ENCODE measurements around the gene ELL2. TPM values are rescaled to one million over a fixed set of nuclear protein-coding genes. Genes with fewer than 3 reads are reported as not detected.

ELL2 gene
- total and polyA plus RNA-seq, 9 of the 15 experiments (the other 6 are each of a cell fraction or from before 2014, with no cell fraction given), result 4.3 to 18.3 (median 14.5) TPM

DNA sequence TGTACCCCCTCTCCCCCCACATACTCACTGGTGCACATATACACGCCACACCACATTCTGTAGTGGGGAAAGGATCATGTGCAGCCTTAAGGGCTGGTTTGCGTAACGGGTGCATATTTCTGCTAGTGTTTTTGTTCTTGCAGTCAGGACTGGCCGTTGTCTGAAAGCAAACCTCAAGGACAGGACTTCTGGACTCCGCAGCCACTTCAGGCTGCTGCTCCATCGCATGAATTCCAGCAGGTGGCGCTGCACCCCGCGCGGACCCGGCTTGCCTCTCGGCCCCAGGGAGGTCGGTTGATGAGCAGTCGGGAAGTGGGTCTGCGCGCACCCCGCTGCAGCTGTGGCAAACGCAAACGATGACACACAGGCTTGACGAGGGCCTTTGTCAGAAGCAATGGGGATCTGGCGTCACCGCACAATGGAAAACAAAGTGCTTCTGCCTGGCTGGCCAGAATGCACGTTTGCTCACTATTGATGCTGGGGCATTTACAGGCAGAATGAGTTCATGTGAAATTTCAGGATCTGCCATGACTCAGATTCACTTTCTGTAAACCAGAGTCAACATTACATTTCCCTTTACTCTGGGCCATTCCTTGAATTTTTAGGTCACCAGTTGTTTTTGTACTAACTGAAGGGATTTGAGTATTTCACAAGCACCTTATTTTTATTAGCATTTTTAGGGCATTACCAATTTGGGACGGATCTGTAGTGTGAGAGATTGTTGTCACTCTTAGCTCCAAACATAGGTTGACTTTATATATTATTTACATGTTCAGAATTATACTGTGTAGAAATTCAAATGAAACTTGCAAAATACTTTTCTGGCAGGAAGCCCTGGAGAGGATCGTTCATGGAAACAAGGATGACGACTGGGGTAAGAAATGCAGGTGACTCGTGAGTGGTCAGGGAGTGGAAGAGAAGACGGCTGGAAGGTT lies 102.7 kb downstream of the ELL2 start (continued):
- TF ChIP-seq ETS2 (tag; IDR thresholded peaks at IDR 0.05; ENCODE audit: borderline replicate concordance, poor library complexity, severe bottlenecking), result no peak
- TF ChIP-seq U2AF2 (optimal IDR thresholded peaks at IDR 0.05; ENCODE audit: low read depth, low read length), result no peak
- TF ChIP-seq, protein P1, sequence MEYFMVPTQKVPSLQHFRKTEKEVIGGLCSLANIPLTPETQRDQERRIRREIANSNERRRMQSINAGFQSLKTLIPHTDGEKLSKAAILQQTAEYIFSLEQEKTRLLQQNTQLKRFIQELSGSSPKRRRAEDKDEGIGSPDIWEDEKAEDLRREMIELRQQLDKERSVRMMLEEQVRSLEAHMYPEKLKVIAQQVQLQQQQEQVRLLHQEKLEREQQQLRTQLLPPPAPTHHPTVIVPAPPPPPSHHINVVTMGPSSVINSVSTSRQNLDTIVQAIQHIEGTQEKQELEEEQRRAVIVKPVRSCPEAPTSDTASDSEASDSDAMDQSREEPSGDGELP (CRISPR knock-in tag; IDR thresholded peaks at IDR 0.05; ENCODE audit: borderline replicate concordance), result peak; percentile 91
- TF ChIP-seq ZNF143 (CRISPR knock-in tag; IDR thresholded peaks at IDR 0.05), result no peak
- TF ChIP-seq BRD9 (IDR thresholded peaks at IDR 0.05; ENCODE audit: low read depth, partially characterized antibody), result no peak
- TF ChIP-seq NBN (IDR thresholded peaks at IDR 0.05; ENCODE audit: low read depth), result no peak
- TF ChIP-seq RUNX1 (IDR thresholded peaks at IDR 0.05; ENCODE audit: low read depth), result no peak
- no peak for TF ChIP-seq MIER1 (IDR thresholded peaks at IDR 0.05; ENCODE audit: low read depth)
- TF ChIP-seq, protein P2, sequence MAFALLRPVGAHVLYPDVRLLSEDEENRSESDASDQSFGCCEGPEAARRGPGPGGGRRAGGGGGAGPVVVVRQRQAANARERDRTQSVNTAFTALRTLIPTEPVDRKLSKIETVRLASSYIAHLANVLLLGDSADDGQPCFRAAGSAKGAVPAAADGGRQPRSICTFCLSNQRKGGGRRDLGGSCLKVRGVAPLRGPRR (CRISPR knock-in tag; IDR thresholded peaks at IDR 0.05), result no peak
- TF ChIP-seq, protein P3, sequence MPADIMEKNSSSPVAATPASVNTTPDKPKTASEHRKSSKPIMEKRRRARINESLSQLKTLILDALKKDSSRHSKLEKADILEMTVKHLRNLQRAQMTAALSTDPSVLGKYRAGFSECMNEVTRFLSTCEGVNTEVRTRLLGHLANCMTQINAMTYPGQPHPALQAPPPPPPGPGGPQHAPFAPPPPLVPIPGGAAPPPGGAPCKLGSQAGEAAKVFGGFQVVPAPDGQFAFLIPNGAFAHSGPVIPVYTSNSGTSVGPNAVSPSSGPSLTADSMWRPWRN (IDR thresholded peaks at IDR 0.05; ENCODE audit: low read depth), result no peak
- no peak for TF ChIP-seq MEF2D (tag; conservative IDR thresholded peaks at IDR 0.05; ENCODE audit: low read depth)
- 0 out of 2 replicates have a peak, but pooled peaks have one; percentile 29 for TF ChIP-seq SMAD4 (CRISPR knock-in tag; conservative IDR thresholded peaks at IDR 0.05)
- TF ChIP-seq, protein P4, sequence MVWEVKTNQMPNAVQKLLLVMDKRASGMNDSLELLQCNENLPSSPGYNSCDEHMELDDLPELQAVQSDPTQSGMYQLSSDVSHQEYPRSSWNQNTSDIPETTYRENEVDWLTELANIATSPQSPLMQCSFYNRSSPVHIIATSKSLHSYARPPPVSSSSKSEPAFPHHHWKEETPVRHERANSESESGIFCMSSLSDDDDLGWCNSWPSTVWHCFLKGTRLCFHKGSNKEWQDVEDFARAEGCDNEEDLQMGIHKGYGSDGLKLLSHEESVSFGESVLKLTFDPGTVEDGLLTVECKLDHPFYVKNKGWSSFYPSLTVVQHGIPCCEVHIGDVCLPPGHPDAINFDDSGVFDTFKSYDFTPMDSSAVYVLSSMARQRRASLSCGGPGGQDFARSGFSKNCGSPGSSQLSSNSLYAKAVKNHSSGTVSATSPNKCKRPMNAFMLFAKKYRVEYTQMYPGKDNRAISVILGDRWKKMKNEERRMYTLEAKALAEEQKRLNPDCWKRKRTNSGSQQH (CRISPR knock-in tag; IDR thresholded peaks at IDR 0.05), result no peak
- TF ChIP-seq, protein P5, sequence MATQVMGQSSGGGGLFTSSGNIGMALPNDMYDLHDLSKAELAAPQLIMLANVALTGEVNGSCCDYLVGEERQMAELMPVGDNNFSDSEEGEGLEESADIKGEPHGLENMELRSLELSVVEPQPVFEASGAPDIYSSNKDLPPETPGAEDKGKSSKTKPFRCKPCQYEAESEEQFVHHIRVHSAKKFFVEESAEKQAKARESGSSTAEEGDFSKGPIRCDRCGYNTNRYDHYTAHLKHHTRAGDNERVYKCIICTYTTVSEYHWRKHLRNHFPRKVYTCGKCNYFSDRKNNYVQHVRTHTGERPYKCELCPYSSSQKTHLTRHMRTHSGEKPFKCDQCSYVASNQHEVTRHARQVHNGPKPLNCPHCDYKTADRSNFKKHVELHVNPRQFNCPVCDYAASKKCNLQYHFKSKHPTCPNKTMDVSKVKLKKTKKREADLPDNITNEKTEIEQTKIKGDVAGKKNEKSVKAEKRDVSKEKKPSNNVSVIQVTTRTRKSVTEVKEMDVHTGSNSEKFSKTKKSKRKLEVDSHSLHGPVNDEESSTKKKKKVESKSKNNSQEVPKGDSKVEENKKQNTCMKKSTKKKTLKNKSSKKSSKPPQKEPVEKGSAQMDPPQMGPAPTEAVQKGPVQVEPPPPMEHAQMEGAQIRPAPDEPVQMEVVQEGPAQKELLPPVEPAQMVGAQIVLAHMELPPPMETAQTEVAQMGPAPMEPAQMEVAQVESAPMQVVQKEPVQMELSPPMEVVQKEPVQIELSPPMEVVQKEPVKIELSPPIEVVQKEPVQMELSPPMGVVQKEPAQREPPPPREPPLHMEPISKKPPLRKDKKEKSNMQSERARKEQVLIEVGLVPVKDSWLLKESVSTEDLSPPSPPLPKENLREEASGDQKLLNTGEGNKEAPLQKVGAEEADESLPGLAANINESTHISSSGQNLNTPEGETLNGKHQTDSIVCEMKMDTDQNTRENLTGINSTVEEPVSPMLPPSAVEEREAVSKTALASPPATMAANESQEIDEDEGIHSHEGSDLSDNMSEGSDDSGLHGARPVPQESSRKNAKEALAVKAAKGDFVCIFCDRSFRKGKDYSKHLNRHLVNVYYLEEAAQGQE (IDR thresholded peaks at IDR 0.05; ENCODE audit: borderline replicate concordance), result peak; percentile 92
- TF ChIP-seq, protein P5 (CRISPR knock-in tag; IDR thresholded peaks at IDR 0.05; ENCODE audit: low read depth), result no peak
- TF ChIP-seq DACH1 (IDR thresholded peaks at IDR 0.05; ENCODE audit: partially characterized antibody), result no peak

Data from K562 (cell line).